NCI-H146 (cell line): ENCODE data around the gene RFTN2.
A peak's percentile ranks its signal among the peaks of the same experiment; 100 is the strongest.
"Not testable (repeated sequence)": the region's sequence is repeated elsewhere in the genome, so short reads cannot be mapped to it uniquely, and the experiment has no call there.

Source experiments
- DNase-seq: peaks from one replicate; lab custom pipeline; 2025; lab: John Stamatoyannopoulos, UW

Gene RFTN2

DNA sequence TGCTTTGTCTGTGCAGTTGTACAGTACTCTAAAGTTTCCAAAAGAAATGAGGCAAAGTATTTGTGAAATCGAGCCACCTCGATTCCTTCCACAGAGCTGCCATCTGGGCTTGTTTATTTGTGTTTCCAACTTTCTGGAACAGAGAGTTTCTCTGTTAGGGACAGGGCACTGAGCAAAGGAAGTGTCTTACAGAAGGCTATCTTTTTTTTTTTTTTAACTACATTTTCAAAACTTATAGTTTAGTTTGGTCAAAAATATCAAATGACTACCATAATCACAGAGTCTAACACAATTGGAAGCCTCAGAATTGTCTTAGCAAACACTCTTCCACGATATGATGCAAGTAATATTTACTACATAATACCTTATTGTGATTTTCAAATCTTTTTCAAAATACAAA, 796 bp downstream of the RFTN2 start:
- DNase-seq = no peak

DNA sequence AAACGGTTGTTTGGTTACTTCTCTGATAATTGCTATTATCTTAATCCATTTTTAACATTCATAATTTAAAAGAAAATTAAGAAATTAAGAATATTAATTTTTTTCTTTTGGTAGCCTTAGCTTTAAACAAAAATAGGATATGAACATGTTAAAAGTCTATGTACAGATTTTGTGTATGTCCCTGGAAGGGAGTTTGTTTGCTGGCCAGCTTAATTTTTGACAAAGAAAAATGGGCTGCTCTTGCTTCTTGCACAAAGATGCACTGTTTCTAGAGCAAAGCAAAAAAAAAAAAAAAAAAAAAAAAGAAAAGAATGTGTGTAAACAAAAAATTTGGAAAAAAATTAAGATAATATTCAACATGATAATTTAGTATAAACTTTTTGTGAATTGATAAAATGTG, 1.3 kb downstream of the RFTN2 start:
- no peak for DNase-seq

DNA sequence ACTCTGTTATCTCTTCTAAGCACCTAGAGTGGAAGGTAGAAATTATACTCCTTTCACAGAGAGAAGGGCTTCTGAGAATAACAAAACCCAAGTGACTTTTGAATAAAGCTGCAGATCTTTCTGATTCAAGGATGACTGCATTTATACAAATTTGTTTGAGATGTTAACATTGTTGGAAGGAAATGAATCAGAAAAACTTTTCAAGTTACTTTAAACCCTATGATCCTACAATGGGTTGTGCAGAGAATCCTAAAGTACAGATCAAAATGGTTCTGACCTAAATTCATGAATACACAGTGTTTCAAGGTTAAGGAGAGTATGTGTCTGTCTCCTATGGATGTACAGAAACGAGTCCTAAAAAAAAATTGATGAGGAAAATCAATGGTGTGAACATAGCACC, 1.8 kb downstream of the RFTN2 start:
- DNase-seq = no peak

DNA sequence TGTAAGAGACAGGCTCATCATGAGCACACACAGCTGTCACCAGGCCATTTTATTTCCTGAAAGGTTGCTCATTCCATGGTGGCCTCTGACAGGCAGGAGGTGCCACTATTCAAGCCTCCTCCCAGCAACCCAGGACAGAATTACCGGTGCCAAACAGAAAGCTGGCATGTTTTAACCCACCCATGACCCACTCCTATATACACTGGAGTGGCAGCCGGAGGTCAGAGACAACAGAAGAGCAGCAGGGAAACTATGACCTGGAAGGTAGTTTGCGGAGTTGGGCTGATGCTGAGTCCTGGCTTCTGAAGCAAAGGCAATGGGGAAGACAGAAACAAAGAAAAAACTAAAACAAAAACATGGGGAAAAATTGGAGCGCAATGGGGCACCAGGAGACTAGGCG, 2.3 kb downstream of the RFTN2 start:
- DNase-seq = no peak

DNA sequence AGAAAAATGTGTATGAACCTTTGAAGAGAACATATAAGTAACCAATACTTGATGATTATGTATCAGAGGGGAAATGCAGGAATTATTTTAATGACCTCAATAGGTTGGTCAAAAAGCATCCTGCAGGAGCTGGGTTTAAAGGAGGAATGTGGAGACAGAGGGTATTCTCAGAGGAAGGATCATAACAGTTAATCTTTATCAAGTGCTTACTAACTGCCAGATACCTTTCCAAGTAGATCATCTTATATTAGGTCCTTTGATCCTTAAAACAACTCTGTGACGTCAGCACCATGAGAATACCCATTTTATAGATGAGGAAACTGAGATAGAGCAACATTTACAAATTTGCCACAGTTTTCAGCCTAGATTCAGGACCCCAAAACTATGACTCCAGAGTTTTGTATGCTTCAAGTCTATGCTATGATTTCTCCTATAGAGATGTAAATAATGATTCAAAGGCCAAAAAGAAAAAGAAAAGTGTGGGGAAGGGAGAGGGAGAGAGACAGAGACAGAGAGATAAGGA, 3.0 kb downstream of the RFTN2 start:
- no peak for DNase-seq

DNA sequence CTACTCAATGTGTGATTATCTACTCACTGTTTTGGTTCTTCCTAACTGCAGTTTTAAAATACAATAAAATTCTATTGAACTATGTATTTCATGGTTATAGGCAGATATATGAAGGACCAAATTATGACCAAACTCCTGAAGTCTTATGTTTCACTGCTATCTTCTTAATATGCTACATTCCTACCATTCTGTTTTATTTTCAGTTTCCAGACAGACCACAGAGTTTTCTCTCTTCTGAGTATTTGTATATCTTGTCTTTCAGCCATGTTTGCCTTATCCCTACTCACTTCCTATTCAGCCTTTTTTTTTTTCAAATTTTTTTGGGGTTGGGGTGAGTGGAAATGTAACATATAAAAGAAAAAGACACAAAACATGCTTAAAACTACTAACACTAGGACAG, 6.3 kb downstream of the RFTN2 start:
- no peak for DNase-seq

DNA sequence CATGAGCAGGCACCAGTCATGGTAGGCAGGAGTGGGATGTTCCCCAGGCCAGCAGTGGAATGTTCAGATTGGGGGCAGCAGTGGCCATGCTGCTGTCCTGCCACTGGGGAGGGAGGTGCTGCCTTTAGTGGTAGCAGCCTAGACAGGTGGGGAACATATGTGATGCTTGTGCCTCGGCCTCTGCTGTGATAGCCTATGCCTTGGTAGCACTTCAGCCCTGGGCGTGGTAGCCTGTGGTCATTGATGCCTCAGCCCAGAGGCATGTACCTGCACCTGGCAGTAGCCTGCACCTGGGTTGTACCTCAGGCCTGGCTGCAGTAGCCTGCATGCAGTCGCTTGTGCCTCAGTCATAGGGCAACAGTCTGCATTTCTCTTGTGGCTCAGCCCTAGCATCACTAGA, 7.1 kb downstream of the RFTN2 start:
- no peak for DNase-seq

DNA sequence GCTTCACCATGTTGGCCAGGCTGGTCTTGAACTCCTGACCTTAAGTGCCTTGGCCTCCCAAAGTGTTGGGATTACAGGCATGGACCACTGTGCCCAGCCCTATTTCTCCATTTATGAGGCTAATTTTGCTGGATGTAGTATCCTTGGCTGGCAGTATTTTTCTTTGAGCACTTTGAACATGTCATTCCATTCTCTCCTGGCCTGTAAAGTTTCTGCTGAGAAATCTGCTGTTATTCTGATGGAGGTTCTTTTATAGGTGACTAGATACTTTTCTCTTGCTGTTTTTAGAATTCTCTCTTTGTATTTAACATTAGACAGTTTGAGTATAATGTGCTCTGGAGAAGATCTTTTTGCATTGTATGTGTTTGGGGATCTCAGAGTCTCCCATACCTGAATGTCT, 9.1 kb downstream of the RFTN2 start:
- DNase-seq = no peak

DNA sequence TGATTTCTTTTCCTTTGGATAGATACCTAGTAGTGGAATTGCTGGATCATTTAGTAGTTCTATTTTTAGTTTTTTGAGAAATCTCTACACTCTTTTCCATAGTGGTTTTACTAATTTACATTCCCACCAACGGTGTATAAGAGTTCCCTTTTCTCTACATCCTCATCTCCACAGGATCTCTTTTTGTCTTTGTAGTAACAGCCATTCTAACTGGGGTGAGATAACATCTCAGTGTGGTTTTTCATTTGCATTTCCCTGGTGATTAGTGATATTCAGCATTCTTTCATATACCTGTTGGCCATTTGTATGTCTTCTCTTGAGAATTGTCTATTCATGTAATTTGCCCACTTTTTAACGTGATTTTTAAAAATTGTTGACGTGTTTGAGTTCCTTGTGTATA, 13.8 kb downstream of the RFTN2 start:
- DNase-seq = no peak

DNA sequence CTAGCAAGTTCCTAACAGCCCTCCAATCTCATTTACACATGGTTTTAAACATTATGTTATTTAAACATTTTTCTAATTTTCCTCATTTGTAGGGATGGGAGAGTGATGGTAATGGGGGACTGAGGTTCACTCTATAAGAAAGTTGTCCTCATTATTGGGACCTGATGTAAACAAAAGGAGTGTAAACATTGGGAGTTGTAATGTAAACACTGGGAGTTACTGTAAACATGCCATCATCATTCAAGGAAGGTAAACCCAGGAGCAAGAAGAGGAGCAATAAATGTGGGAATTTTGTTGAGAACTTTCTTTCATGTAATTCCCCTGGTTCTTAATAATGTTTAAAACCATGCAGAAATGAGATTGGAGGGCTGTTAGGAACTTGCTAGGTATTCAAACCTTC, 17.8 kb downstream of the RFTN2 start:
- no peak for DNase-seq

DNA sequence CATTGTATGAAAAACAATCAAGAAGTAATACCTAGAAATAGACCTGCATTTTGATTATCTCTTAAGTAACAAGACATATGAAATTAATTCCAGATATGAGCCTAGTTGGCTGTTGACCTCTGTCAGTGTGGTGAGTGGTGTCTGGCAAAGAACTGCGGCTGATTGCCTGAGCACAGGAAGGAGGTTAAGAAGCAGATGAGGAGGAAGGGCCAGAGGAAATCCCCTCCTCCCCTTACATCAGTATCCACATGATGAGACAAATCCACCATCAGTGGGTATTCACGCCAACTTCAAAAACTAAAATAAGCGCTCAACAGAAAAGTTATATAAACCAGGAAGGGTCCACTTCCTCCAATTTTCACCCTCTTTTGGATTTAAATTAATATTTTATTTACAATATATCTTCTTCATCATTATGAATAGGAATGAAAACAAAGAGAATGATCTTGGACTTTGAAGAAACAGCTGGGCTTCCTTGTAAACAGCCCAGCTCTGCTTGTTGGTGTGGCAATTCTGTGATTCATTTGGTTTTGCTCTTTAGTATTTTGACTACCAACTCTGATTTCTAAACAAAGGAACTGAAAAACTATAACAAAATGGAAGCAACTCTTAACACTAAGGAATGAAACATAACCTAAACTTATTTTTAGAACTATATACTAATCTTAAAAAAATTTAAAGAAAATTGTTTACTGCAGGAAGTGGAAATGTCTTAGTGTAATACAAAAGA, 27.3 kb downstream of the RFTN2 start:
- DNase-seq = no peak

DNA sequence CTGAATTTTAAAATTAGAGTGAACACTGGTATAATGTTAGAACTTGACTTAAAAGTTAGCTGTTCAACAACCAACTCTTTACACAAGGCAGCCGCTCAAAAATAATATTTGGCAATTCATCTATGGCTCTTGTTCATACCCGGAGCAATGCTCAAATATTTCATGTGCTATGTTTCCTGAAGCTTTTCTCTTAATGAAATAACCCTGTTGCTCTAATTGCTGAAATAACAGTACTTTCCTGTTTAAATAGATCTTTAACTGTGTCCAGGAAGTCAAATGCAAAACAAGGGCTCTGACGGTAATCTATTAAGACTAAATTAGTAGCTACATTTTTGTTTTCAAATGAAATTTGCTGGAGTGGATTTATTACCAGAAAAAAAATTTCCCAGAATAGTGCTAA, 33.7 kb downstream of the RFTN2 start:
- DNase-seq = no peak

DNA sequence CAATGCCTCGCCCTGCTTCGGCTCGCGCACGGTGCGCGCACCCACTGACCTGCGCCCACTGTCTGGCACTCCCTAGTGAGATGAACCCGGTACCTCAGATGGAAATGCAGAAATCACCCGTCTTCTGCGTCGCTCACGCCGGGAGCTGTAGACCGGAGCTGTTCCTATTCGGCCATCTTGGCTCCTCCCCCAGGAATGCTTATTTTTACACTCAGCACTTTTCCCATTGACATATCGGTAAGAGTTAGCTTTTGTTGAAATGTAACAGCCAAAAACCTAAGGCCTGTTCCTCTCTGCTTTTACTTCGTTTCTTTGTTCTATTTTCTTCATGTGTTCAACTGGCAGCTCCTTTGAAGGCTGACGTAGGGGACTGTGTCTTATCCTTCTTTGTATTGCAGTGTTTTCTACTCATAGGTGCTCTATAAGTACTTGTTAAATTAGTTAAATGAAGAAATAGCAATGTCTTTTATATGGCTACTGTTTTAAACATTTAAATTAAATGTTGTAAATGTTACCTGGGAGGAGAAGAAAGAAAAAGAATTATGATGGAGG, 34.7 kb downstream of the RFTN2 start:
- not testable (repeated sequence) for DNase-seq

DNA sequence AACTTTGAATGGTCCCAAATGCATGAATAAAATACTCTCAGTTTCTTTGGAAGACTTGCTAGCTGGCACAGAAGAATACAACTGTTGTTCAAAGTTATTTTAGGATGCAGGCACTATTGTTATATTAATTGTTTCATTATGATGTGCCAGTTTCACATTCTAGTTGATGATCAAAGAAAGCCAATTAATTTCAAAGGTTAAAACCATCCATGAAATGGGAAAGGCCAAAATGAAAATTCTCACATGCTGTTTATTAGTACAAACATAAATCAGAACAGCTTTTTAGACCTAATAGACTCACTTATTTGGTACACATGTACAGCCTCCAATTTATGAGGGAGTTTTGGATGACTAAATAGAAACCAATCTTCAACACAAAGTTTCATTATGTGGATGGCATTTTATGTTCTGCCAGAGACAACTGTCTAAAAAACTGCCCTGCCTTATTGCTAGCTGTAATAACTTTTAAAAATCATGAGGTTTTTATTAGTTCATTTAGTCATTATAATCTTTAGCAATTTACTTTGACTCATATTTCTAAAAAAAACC, 42.2 kb downstream of the RFTN2 start:
- no peak for DNase-seq

DNA sequence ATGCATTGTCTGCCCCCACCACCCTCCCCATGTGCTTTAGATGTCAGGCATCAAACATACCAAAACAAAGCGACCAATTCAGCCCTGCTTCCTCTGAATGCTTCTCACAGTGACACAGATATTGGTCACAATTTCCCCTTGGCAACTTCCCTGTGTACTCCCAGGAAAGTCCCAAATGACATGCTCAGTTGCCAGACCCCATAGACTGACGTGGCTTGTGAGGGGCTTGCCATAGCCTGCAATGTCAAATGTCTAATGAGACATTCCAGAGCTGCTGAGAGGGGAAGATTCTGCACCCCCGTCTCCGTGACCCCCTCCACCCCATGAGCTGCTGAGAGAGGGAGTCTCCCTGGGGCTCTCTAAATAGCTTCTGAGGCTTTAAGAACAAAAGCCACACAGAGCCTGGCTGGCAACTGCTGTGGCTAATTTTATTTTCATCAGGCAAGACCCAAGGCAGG, 47.3 kb downstream of the RFTN2 start:
- DNase-seq = no peak

DNA sequence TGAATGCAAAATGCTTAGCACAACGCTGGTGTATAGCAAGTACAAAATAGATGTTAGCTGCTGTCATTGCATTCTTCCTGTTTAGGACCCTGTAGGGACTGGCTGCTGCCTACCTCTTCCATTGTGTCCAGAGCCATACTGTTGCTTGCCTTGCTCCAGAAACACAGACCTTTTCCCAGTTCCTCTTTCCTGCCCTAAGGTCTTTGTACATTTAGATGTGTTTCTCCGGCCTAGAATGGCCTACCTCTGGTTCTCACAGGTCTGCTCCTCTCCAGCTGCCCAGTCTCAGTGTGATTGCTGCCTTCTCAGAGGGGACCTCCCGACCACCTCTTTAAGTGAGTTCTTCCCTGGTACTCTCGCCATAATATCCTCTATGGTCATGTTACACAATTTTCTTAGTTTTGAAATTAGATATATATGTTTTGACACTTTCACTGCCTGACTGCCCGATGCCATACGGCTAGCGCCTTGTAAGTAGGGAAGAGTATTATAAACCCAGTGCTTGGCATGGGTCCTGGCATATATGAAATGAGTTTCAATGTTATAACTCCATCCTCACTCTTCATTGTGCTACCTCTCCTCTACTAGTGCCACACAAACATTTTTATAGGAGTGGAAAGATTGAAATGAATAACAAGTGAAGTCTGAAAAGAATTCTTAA, 48.3 kb downstream of the RFTN2 start:
- no peak for DNase-seq

DNA sequence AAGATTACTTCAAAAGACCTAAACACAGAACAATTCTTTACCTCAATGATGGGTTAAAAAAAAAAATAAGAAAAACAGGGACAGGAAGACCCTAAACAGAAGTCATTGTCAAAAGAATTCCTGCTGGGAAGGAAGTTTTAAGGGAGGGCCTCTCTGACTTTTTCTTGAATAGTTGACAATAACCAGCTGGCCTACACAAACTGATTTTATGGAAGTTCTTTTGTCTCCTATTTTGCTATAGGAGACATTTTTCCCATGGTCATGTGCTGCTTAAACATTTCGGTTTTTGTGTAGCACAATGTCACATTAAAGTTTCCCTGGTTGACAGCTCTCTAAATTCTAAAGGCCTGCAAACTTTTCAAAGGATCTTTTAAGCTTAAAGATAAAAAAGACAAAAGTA, 55.3 kb downstream of the RFTN2 start:
- no peak for DNase-seq

DNA sequence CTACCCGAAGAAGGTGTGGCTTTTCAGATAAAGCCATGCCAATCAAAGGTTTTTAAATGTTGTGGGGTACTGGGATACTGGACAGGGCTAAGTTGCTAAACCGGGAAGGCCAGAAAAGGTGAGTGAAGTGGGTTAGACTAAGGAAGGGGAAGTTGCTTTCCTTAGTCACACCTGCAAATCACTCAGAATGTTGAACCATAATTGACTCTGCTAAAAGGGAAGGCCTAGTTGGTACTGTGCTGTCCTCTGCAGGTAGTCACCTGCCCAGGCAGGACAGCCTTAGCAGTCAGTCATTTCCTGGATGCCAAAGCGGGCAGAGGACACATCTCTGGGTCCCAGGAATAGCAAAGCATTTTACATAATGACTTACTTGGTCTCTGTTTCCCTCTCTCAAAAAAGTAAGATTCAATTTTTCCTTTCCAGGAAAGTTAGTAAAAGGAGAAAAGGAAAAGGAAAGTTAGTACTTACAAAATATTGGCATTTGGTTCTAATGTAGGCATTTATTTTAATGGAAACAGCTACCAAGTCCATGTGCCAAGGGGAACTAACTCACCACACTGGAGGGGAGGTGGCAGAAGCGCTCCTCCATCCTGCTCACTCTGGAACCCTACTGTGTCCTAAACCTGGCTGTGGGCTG, 60.3 kb downstream of the RFTN2 start:
- no peak for DNase-seq

DNA sequence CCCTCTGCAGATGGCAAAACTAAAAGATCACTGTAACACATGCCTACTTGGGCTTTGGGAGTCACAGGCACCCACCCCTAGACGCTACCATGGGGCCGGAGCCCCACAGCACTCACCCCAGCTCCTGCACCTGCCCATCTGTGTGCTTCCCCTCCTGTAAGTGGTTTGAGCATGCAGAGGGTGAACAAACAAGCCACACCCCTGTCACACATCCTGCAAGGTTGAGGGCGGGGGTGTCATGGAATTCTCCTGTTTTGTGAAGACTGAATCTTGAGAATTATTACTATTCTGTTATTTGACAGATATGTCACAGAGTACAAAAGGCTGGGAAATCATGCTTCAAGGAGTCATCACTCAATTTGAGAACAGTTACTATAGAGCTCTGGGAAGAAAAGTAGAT, 60.9 kb downstream of the RFTN2 start:
- DNase-seq = no peak

DNA sequence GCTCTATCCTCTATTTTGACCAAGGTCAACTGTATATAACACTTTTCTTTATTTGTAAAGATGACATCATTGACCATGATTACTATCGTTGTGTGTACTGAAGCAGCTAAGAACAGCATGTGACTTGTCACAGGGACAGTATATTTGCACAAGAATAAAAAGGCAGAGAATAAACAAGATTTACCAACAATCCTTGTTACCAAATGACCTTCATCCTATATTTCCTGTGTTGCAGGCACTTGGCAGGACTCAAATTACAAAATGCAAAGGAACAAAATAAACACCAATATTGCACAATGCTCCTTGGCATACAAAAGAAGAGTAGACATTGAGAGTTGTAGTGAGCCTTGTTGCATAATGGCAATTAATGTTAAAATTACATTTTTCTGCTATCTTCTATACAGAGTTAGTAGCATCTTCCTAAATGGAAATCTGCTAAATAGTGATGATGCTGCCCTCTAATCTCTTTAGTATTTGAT, 61.8 kb downstream of the RFTN2 start:
- DNase-seq = peak; percentile 61

DNA sequence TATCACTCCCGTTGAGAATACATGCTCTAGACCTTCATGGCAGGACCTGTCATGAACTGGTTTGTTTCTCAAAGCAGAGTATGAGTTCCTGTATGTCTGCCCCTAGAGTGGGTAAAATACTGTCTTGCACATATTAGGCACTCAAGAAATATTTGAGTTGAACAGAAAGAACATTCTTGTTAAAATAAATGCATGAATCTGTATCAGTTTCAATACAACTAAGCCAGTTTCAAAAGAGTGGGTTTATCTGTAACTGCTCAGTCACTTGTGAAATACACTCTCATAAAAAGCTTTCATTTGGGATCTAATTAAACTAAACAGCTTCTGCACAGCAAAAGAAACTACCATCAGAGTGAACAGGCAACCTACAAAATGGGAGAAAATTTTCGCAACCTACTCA, 69.2 kb downstream of the RFTN2 start:
- no peak for DNase-seq

DNA sequence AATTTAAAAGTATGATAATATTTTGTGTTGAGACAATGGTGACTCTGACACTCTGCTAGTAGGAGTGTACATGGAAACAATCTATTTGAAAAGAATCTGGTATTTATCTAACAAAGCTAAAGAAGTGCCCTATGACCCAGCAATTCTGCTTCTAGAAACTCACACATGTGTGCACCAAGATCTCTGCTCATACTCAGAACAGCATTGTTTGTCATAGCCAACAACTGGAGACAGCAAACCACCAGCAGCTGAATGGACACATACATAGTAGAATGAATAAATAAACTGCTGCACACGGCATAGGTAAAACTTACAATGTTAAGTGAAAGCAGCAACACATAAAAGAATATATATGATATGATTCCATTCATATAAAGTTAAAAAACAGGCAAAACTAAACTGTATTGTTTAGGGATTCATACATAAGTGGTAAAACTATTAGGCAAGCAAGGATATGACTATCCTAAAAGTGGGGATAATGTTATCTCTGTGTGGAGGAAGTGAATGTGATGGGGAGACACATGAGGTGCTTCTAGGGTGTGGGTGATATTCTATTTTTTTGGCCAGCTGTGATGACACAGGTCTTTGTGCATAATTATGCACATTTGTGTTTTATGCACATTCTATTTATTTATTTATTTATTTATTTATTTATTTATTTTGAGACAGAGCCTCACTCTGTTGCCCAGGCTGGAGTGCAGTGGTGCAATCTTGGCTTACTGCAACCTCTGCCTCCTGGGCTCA, 71.1 kb downstream of the RFTN2 start:
- DNase-seq = no peak
